GM13977 (cell line): Measurements from ENCODE around the gene TOR1A.

Source experiments
- DNase-seq: peaks from one replicate; pipeline ENCODE4 v3.0.0; 2012; ENCODE audit warnings: low spot score
- CTCF ChIP-seq: IDR thresholded peaks from 2 replicates; pipeline ENCODE4 v1.5.1; 2012; ENCODE audit warnings: mild to moderate bottlenecking, control low read depth; ENCODE audit not compliant: insufficient read depth; ENCODE audit errors: extremely low read depth, missing control alignments
- in situ Hi-C: fragments of 300-500 bp; cut with MboI; formaldehyde crosslinking; loops from one replicate; pipeline ENCODE4 v1.12.0; 2022; ENCODE audit warnings: low sequenced_read_pairs, low pct_unique_long_range_greater_than_20kb, mixed read lengths, inconsistent platforms; ENCODE audit not compliant: unreplicated experiment

Gene TOR1A

GRCh38 chr9:129851821-129852220 is 27.9 kb upstream of the TOR1A start:
- no peak for DNase-seq
- in situ Hi-C loops = no loop called here
- TF ChIP-seq CTCF = no peak

- in situ Hi-C loops = no loop called here
- DNase-seq = no peak
- TF ChIP-seq CTCF = no peak
Observed at GRCh38 chr9:129850821-129851550, 27.1 kb upstream of the TOR1A start.

GRCh38 chr9:129849901-129850300 is 26.0 kb upstream of the TOR1A start:
- TF ChIP-seq CTCF = no peak
- DNase-seq = no peak
- in situ Hi-C loops = no loop called here

- TF ChIP-seq CTCF = no peak
- in situ Hi-C loops = no loop called here
- DNase-seq = no peak
Observed at GRCh38 chr9:129848712-129849441, 24.9 kb upstream of the TOR1A start.

GRCh38 chr9:129845373-129845772 is 21.4 kb upstream of the TOR1A start:
- no peak for DNase-seq
- no peak for TF ChIP-seq CTCF
- in situ Hi-C loops = no loop called here

GRCh38 chr9:129841071-129841470 is 17.1 kb upstream of the TOR1A start:
- in situ Hi-C loops = no loop called here

More at GRCh38 chr9:129841071-129841470, 17.1 kb upstream of the TOR1A start:
- no peak for DNase-seq
- no peak for TF ChIP-seq CTCF
